Prostate gland (tissue), 2 donors: Measurements from ENCODE around the gene NPFFR1. TPM values are rescaled to one million over a fixed set of nuclear protein-coding genes. Genes with fewer than 3 reads are reported as not detected.

ENCODE experiments used
- DNase-seq: peaks from one replicate; pipeline ENCODE4 v3.0.0-alpha.2; 2019; ENCODE audit warnings: low spot score
- H3K27ac ChIP-seq, 2 donors: fragments of 200-600 bp; sonication (generic); 2 replicates each; pipeline ENCODE4 v1.5.1; 2017 to 2019
- H3K27me3 ChIP-seq: fragments of 200-600 bp; sonication (generic); replicated peaks from 2 replicates; pipeline ENCODE4 v1.5.1; 2019; ENCODE audit not compliant: insufficient read depth
- H3K36me3 ChIP-seq, 2 donors: fragments of 200-600 bp; sonication (generic); 1 replicate in 1 of 2; 2 replicates in 1 of 2; pipeline versions ENCODE4 v1.5.1 to v1.8.1; 2017 to 2019
- H3K4me1 ChIP-seq: fragments of 200-600 bp; sonication (generic); replicated peaks from 2 replicates; pipeline ENCODE4 v1.5.1; 2019
- H3K4me3 ChIP-seq, 2 donors: fragments of 200-600 bp; sonication (generic); 2 replicates each; pipeline ENCODE4 v1.5.1; 2017 to 2019
- H3K9me3 ChIP-seq: fragments of 200-600 bp; sonication (generic); 2 replicates; pipeline ENCODE4 v1.5.1; 2017
- CTCF ChIP-seq, 4 experiments: fragments of 200-600 bp in 2 of 4; fragments of 450-650 bp in 2 of 4; sonication (generic) in 2 of 4; IDR thresholded peaks; 1 replicate in 3 of 4; 2 replicates in 1 of 4; pipeline ENCODE4 v1.5.1; 2016 to 2019; ENCODE audit warnings: antibody characterized with exemption in 4 of 4, mild to moderate bottlenecking in 2 of 4, moderate library complexity in 2 of 4
- POLR2A ChIP-seq: fragments of 450-650 bp; IDR thresholded peaks from one replicate; pipeline ENCODE4 v1.6.1; 2016; ENCODE audit warnings: antibody characterized with exemption, mild to moderate bottlenecking
- POLR2AphosphoS5 ChIP-seq: sonication (generic); formaldehyde crosslinking; IDR thresholded peaks from one replicate; pipeline ENCODE4 v1.6.1; 2017; ENCODE audit warnings: antibody characterized with exemption
- WGBS: methylation state at CpG from one replicate; pipeline ENCODE4 v1.1.5; 2018; 5-methylcytosine and 5-hydroxymethylcytosine counted together
- intact Hi-C: fragments of 100-400 bp; cut with DNase I; formaldehyde crosslinking; loops from one replicate; pipeline ENCODE4 v1.14.2; 2022
- total RNA-seq, 2 donors: library from RNA; depleted of rRNA; stranded (reverse); fragments of >200 nt; gene quantifications; one replicate each; pipeline ENCODE4 v1.1.0, GENCODE V29; 2016

NPFFR1 gene
- total RNA-seq, 2 donors from 2014 or later, result under 0.01 to 1.1 TPM

- Histone ChIP-seq H3K36me3 (no peaks in the 10 kb centered on the region), H3K4me3 (no peak overlapping the region), H3K27ac (no peak overlapping the region), H3K27me3 (no peaks in the 10 kb centered on the region), H3K9me3 (no peaks in the 10 kb centered on the region), H3K4me1 (no peaks in the 10 kb centered on the region)
- no peak for TF ChIP-seq POLR2A
- no peak for DNase-seq
- 74% methylated on average over 3 of the region's 3 CpGs for WGBS
- intact Hi-C loops, result no loop called here
These were observed 6.3 kb downstream of the NPFFR1 start for GRCh38 chr10:70277396-70278030.

- whole genome bisulfite sequencing, result 52% methylated on average over 2 of the region's 2 CpGs
- H3K36me3 ChIP-seq, result no peaks in the 10 kb centered on the region
- no peak for DNase-seq
These were observed 9.2 kb downstream of the NPFFR1 start for GRCh38 chr10:70274643-70275042.

GRCh38 chr10:70272925-70273316 lies 10.9 kb downstream of the NPFFR1 start:
- H3K36me3 ChIP-seq, result no peaks in the 10 kb centered on the region
- no peak overlapping the region for H3K4me3 ChIP-seq
- no peaks in the 10 kb centered on the region for H3K27me3 ChIP-seq
- DNase-seq, result no peak
- intact Hi-C loops, result no loop called here
- WGBS, result 18% methylated on average over 4 of the region's 4 CpGs
- H3K27ac ChIP-seq, result no peak overlapping the region
- no peak for TF ChIP-seq POLR2AphosphoS5
- peak in 3 of 4 experiments; percentile 29 to 51 (median 47) for TF ChIP-seq CTCF (IDR thresholded peaks at IDR 0.05)
- no peaks in the 10 kb centered on the region for H3K4me1 ChIP-seq
- H3K9me3 ChIP-seq, result no peaks in the 10 kb centered on the region

More at GRCh38 chr10:70274643-70275042, 9.2 kb downstream of the NPFFR1 start:
- H3K27ac ChIP-seq, result no peak overlapping the region
- H3K27me3 ChIP-seq, result no peaks in the 10 kb centered on the region
- no peak for TF ChIP-seq POLR2AphosphoS5
- TF ChIP-seq POLR2A, result no peak
- TF ChIP-seq CTCF (IDR thresholded peaks at IDR 0.05), result no peak
- no peak overlapping the region for H3K4me3 ChIP-seq
- H3K9me3 ChIP-seq, result no peaks in the 10 kb centered on the region
- intact Hi-C loops, result no loop called here
- H3K4me1 ChIP-seq, result no peaks in the 10 kb centered on the region

DNA sequence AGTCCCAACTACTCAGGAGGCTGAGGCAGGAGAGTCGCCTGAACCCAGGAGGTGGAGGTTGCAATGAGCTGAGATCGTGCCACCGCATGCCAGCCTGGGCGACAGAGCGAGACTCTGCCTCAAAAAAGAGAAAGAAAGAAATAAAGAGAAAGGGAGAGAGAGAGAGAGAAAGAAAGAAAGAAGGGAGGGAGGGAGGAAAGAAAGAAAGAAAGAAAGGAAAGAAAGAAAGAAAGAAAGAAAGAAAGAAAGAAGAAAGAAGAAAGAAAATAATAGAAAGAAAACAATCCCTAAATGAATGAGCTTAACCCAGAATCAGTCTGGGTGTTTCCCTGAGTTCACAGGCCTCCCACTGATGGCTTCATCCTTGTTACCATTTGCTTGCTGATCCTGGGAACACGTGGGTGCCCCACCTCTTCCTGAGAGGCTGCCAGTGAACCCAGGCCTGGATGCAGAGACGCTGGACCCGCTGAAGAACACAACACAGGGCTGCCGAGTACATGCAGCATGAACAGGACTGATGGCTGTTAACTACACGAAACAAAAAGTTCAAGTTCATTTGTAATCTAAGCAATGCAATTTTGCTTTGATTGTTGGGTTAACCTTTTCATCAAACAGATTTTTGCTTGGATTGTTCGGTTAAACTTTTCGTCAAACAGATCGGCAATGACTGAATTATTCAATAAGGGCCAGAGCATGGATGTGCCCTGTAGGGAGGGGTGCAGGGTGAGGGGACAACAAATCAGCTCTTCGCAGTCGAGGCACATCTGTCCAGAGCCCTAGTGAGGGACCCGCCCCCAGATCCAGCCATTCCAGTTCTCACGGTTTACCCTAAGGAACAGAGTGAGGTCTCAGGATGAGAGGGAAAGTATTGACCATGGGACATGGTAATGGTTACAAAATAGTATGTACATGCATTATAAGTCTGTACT lies 11.5 kb downstream of the NPFFR1 start:
- H3K27ac ChIP-seq, result no peak overlapping the region

More for the DNA sequence above, 11.5 kb downstream of the NPFFR1 start:
- intact Hi-C loops, result no loop called here
- H3K4me3 ChIP-seq, result no peak overlapping the region
- TF ChIP-seq POLR2AphosphoS5 (no peak), POLR2A (no peak), CTCF (IDR thresholded peaks at IDR 0.05) (no peak)
- no peaks in the 10 kb centered on the region for H3K4me1 ChIP-seq
- H3K9me3 ChIP-seq, result no peaks in the 10 kb centered on the region
- H3K36me3 ChIP-seq, result no peaks in the 10 kb centered on the region
- H3K27me3 ChIP-seq, result no peaks in the 10 kb centered on the region
- 78% methylated on average over 17 of the region's 17 CpGs for WGBS
- no peak for DNase-seq
